ENCODE results near the gene PATE2.

PATE2 gene

DNA sequence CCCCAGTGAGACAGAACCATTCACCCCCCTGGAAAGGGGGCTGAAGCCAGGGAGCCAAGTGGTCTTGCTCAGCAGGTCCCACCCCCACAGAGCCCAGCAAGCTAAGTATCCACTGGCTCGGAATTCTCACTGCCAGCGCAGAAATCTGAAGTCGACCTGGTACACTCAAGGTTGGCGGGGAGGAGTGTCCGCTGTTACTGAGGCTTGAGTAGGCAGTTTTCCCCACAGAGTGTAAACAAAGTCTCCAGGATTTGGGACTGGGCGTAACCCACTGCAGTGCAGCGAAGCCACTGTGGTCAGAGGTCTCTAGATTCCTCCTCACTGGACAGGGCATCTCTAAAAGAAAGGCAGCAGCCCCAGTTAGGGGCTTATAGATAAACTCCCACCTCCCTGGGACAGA is 22.6 kb downstream of the PATE2 start:
- Mint-ChIP-seq H3K4me3 (no peak overlapping the region), H3K36me3 (no peaks in the 10 kb centered on the region), H3K9me3 (peaks cover 19% of the 10 kb centered on the region), H3K4me1 (no peaks in the 10 kb centered on the region), H3K27me3 (peaks cover 16% of the 10 kb centered on the region), H3K27ac (no peak overlapping the region)
- no peak for ATAC-seq

DNA sequence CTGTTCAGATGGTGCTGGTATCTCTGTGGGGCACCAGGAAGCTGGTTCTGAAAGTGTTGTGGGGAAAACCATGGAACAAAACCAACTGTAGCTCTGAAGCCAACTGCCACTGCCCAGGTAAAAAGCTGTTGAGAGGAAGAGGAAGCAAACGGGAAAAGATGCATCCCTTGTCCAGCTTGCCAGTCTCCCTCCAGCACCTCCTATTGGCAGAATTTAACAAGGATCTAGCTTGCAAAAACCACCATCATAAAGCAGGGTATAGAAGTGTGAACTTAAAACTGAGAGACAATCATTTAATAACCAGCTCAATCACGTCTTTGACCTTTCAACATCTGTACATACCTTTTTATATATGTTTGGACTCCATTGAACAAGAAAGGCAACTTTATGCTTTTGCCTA is 28.0 kb downstream of the PATE2 start:
- H3K27me3 Mint-ChIP-seq: peaks cover 24% of the 10 kb centered on the region
- ATAC-seq: no peak
- H3K36me3 Mint-ChIP-seq: no peaks in the 10 kb centered on the region
- H3K27ac Mint-ChIP-seq: no peak overlapping the region
- H3K4me1 Mint-ChIP-seq: no peaks in the 10 kb centered on the region
- H3K4me3 Mint-ChIP-seq: no peak overlapping the region
- no peaks in the 10 kb centered on the region for H3K9me3 Mint-ChIP-seq

DNA sequence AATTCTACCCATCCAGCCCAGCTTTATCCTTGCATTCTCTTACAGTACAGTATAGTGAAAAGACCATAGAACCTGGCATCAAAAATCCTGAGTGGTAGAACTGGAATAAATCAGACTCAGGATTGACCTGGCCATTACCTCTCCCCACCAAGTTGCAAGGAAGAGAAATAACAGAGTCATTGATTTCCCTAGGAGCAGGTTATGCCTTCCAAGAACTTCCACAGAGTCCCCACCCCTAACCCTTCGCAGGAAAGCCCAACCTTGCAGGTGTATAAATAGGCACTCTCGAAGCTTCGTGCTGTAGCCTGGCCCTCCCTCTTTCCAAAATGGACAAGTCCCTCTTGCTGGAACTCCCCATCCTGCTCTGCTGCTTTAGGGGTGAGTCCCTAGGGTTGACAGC is 32.6 kb downstream of the PATE2 start, which contains the start of gene PATE1:
Gene PATE1, plus strand, starts transcription at position 301 of the 400 bp plus-strand sequence. Its CDS starts 26 bp downstream, at position 327.
- H3K9me3 Mint-ChIP-seq: no peaks in the 10 kb centered on the region
- no peaks in the 10 kb centered on the region for H3K36me3 Mint-ChIP-seq
- no peak within 1 kb of the TSS for H3K27ac Mint-ChIP-seq
- H3K27me3 Mint-ChIP-seq: peaks cover 17% of the 10 kb centered on the region
- ATAC-seq: no peak
- H3K4me1 Mint-ChIP-seq: no peaks in the 10 kb centered on the region
- no peak within 1 kb of the TSS for H3K4me3 Mint-ChIP-seq

DNA sequence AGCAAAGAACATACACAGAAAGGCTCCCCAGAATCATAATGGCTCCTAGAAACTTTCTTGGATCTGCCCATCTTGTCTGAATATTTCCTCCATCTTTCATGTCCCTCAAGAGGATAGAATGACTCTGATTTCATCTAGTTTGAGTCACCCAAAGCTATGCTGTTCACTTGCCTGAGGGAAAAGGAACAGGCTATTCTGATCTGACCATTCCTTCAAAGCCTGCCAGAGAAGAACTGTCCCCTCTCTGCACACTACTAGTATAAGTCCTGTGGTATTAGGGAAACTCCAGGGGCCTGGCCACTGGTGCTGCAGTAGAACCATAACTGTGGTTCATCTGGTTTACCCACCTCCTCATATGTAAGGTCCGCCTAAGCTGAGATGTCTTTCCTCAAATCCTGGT is 34.9 kb downstream of the PATE2 start:
- ATAC-seq: no peak
- Mint-ChIP-seq H3K27me3 (peaks cover 9% of the 10 kb centered on the region), H3K36me3 (no peaks in the 10 kb centered on the region), H3K9me3 (no peaks in the 10 kb centered on the region), H3K4me1 (no peaks in the 10 kb centered on the region), H3K4me3 (no peak overlapping the region), H3K27ac (no peak overlapping the region)

DNA sequence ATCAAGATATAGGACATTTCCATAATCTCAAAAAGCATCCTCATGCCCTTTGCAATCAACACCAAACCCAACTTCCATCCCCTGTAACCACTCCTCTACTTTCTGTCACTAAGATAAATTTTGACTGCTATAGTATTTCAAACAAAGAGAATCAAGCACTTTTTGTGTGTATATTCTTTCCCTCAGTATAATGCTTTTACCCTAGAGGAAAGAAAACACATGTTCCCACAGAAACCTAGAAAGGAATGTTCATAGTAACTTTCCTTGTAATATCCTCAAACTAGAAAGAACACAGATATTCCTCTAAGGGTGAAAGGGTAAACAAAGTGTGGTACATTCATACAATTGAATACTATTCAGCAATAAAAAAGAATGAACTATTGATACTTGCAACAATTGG is 38.0 kb downstream of the PATE2 start:
- Mint-ChIP-seq H3K4me1 (no peaks in the 10 kb centered on the region), H3K27ac (no peak overlapping the region), H3K9me3 (peaks cover 5% of the 10 kb centered on the region), H3K4me3 (no peak overlapping the region), H3K36me3 (no peaks in the 10 kb centered on the region), H3K27me3 (peaks cover 19% of the 10 kb centered on the region)
- no peak for ATAC-seq

DNA sequence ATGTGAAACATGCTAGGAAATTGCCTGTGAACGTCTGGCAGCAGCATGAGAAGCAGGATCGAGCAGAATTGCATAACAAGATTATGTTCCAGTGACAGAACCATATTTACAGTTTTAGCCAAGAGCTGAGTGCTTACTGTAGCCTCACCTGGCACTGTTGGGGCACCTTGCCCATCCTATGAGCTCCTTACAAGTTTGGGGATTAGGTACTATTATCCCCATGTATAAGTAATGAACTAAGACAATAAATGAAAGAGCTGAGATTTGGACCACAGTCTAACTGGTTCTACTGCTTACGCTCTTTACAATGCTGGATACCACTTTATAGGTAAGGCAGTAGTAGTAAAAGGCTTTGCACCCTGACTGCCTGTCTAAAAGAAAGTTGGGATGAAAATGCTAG is 49.7 kb downstream of the PATE2 start:
- Mint-ChIP-seq H3K27me3 (peaks cover 12% of the 10 kb centered on the region), H3K4me3 (no peak overlapping the region), H3K36me3 (no peaks in the 10 kb centered on the region), H3K4me1 (no peaks in the 10 kb centered on the region), H3K27ac (no peak overlapping the region), H3K9me3 (no peaks in the 10 kb centered on the region)
- ATAC-seq: no peak

Data from stimulated activated memory B cell treated with anti-CD40 and anti-IgM and Interleukin-4, amounts not matched to agents 10 μg/mL and 1 μg/mL and 100 μg/mL, for 72 hours (primary cell).